A549 (cell line): ENCODE results near the gene ACTMAP.

Experiments
- BHLHE40 ChIP-seq: IDR thresholded peaks from 2 replicates; pipeline ENCODE4 v1.6.1; 2012; ENCODE audit warnings: low read depth, low read length, inconsistent platforms
- CTCF ChIP-seq: fragments of >200 bp; sonication (Bioruptor Twin); formaldehyde crosslinking; IDR thresholded peaks from 3 replicates; pipeline ENCODE4 v1.5.1; 2016
- KDM1A ChIP-seq: fragments of 200-600 bp; sonication (generic); IDR thresholded peaks from 2 replicates; pipeline ENCODE4 v1.6.1; 2016; ENCODE audit warnings: low read depth, mild to moderate bottlenecking

GRCh38 chr19:40700083-40700482 lies 50.2 kb downstream of the ACTMAP start:
- TF ChIP-seq CTCF: no peak
- TF ChIP-seq KDM1A: no peak
- TF ChIP-seq BHLHE40: no peak
